Activated CD8-positive, alpha-beta T cell treated with anti-CD3 and anti-CD28 coated beads, Interleukin-2, amount 10 ng/mL, durations not matched to agents 7 days and 5 days (primary cell): ENCODE data around the gene INO80C. TPM values are rescaled to one million over a fixed set of nuclear protein-coding genes. Genes with fewer than 3 reads are reported as not detected.

Experiments
- ATAC-seq: fragments of 150-1000 bp; cut with Tn5 transposase; one replicate; pipeline ENCODE4 v1.10.0; 2021; ENCODE audit warnings: moderate library complexity
- CTCF ChIA-PET: fragments of 350-600 bp; sonication (Branson Sonifier 250); formaldehyde crosslinking; loops from one replicate; lab custom pipeline; 2021; ENCODE audit warnings: antibody characterized with exemption; lab: Charles Lee
- POLR2A ChIA-PET: fragments of 350-600 bp; sonication (Branson Sonifier 250); formaldehyde crosslinking; loops from one replicate; lab custom pipeline; 2021; ENCODE audit warnings: antibody characterized with exemption; lab: Charles Lee
- DNase-seq: peaks from one replicate; pipeline ENCODE4 v3.0.0-alpha.2; 2020
- H3K27ac Mint-ChIP-seq: one replicate; pipeline ENCODE4 v1.8.0; 2021; ENCODE audit warnings: mild to moderate bottlenecking, mixed read lengths
- H3K27me3 Mint-ChIP-seq: one replicate; pipeline ENCODE4 v1.8.0; 2021; ENCODE audit warnings: low read depth, mixed read lengths
- H3K36me3 Mint-ChIP-seq: one replicate; pipeline ENCODE4 v1.8.0; 2021; ENCODE audit warnings: low read depth, mixed read lengths
- H3K4me1 Mint-ChIP-seq: one replicate; pipeline ENCODE4 v1.8.0; 2021; ENCODE audit warnings: low read depth, mixed read lengths
- H3K4me3 Mint-ChIP-seq: one replicate; pipeline ENCODE4 v1.8.0; 2021; ENCODE audit warnings: mild to moderate bottlenecking, mixed read lengths
- H3K9me3 Mint-ChIP-seq: one replicate; pipeline ENCODE4 v1.8.0; 2022; ENCODE audit warnings: mixed read lengths; ENCODE audit not compliant: insufficient read depth
- total RNA-seq, 2 experiments: library from RNA; stranded (reverse); gene quantifications; one replicate each; pipeline ENCODE4 v1.2.3, GENCODE V29; 2021

INO80C gene
- total RNA-seq, 2 experiments from 2014 or later: 12.9 to 19.4 TPM

DNA sequence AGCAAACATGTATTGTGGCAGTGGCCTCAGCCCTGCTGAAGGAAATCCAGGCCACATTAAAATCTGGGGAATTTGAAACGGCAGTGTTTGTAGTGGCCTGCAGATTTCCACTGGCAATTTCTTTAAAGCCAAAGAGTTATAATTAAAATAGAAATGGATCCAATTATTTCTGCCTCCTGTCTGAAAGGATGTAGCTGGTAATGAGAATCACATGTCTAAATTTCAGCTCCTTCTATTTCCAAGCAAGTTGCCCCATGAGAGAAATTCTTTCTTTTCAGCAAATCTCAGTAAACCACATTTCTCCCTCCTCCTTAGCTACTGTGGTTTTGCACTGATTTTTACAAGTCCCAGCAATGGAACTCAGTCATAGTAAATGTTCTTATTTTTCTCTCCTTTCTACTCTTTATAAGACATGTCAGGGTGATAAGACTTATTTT lies 65.2 kb downstream of the INO80C start:
- POLR2A ChIA-PET: no interaction called here
- H3K27ac Mint-ChIP-seq: no peak overlapping the region

DNA sequence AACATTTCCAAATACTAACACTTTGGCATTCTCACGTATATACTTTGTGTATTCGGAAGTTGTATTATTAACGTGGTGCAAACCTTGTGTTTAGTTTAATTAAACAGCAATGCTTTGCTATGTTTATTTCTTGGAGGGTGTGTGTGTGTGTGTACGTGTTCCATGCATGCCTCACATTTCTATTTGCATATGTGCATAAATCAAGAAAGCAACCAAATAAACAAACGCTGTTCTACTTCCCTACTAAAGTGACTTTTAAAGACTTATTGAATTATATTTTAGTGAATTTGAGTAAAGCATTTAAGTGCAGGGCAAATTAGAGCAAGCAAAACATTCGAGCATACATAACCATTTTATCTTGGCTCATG lies 66.4 kb downstream of the INO80C start:
- Mint-ChIP-seq H3K36me3 (no peaks in the 10 kb centered on the region), H3K27me3 (peaks cover 6% of the 10 kb centered on the region), H3K4me3 (no peak overlapping the region), H3K4me1 (no peaks in the 10 kb centered on the region), H3K27ac (no peak overlapping the region), H3K9me3 (peaks cover 17% of the 10 kb centered on the region)
- DNase-seq (no peak), ATAC-seq (no peak)
- POLR2A ChIA-PET: no interaction called here
- CTCF ChIA-PET: no interaction called here

More for the DNA sequence above, 65.2 kb downstream of the INO80C start:
- no peaks in the 10 kb centered on the region for H3K4me1 Mint-ChIP-seq
- H3K27me3 Mint-ChIP-seq: peaks cover 6% of the 10 kb centered on the region
- ATAC-seq: no peak
- H3K36me3 Mint-ChIP-seq: no peaks in the 10 kb centered on the region
- CTCF ChIA-PET: interaction anchor here (0.7 kb wide), 1 partner anchor 703 kb away, joined by 3 read pairs; no protein-coding TSS in a partner anchor
- DNase-seq: no peak
- peaks cover 17% of the 10 kb centered on the region for H3K9me3 Mint-ChIP-seq
- no peak overlapping the region for H3K4me3 Mint-ChIP-seq

- peaks cover 15% of the 10 kb centered on the region for H3K9me3 Mint-ChIP-seq
- no peaks in the 10 kb centered on the region for H3K4me1 Mint-ChIP-seq
- no peak overlapping the region for H3K27ac Mint-ChIP-seq
- H3K36me3 Mint-ChIP-seq: no peaks in the 10 kb centered on the region
- ATAC-seq (no peak), DNase-seq (no peak)
- ChIA-PET CTCF (interaction anchor here (0.8 kb wide), 1 partner anchor 283 kb away, joined by 3 read pairs; no protein-coding TSS in a partner anchor), POLR2A (no interaction called here)
- peaks cover 6% of the 10 kb centered on the region for H3K27me3 Mint-ChIP-seq
- no peak overlapping the region for H3K4me3 Mint-ChIP-seq
These were observed 66.9 kb downstream of the INO80C start for GRCh38 chr18:35430721-35431373.

DNA sequence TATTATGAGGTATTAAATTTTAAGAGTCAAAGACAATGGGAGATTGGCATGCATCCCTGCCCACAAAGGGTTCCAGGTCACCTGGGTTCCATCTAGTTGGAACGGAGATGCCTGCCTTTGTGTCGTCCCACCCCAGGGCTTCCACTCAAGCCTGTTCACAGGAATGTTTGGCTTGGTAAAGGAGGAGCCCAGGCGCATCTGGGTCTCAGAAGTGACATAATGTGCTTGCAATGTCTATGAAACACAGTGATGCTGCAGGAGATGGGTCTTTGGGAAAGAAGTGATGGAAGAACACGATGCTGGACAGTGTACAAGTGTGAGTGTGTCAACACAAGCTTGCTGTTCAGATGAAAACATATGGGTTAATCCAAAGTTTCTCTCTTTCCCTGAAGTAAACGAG lies 71.0 kb downstream of the INO80C start:
- Mint-ChIP-seq H3K27ac (no peak overlapping the region), H3K9me3 (no peaks in the 10 kb centered on the region), H3K27me3 (no peaks in the 10 kb centered on the region), H3K4me3 (no peak overlapping the region), H3K4me1 (no peaks in the 10 kb centered on the region), H3K36me3 (no peaks in the 10 kb centered on the region)
- CTCF ChIA-PET: no interaction called here
- no peak for ATAC-seq
- POLR2A ChIA-PET: no interaction called here
- DNase-seq: no peak

DNA sequence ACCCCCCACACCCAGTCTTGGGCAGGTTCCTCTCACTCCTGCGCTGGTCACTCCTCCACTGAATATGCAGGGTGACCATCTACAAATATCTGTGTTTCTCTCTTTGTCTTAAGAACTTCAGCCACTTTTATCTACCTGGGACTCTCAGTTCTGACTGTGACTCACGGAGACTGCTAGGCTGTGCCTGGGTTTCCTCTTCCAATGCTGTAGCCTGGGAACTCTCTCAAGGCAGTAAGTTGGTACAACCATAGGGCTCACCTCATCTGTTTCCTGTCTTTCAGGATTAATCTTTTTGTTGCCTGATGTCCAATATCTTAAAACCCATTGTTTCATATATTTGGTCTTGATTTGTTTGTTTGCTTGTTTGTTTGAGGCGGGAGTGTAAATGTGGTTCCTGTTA lies 73.4 kb downstream of the INO80C start:
- no peak overlapping the region for H3K4me3 Mint-ChIP-seq
- CTCF ChIA-PET: no interaction called here
- H3K9me3 Mint-ChIP-seq: no peaks in the 10 kb centered on the region
- POLR2A ChIA-PET: no interaction called here
- DNase-seq (no peak), ATAC-seq (no peak)
- H3K36me3 Mint-ChIP-seq: no peaks in the 10 kb centered on the region
- H3K4me1 Mint-ChIP-seq: no peaks in the 10 kb centered on the region
- no peaks in the 10 kb centered on the region for H3K27me3 Mint-ChIP-seq
- H3K27ac Mint-ChIP-seq: no peak overlapping the region

DNA sequence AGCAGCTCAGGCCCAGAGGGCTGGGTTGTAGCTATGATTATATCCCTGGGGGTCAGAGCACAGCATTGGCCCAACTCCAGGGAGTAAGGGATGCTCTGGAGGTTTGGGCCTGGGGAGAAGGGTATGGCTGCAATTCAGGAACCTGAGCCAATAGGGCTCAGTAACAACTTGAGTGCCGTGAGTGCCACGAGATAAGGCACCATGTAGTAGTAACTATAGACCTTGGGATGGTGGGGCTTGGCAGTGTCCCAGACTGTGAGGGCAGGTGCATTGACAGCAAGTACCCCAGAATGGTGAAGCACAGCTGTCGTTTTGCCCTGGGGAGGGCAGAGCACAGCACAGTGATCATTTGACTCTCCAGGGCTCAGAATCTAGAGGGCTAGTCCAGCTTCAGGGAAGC lies 75.5 kb downstream of the INO80C start:
- H3K27ac Mint-ChIP-seq: no peak overlapping the region
- no peaks in the 10 kb centered on the region for H3K4me1 Mint-ChIP-seq
- ATAC-seq: no peak
- ChIA-PET CTCF (interaction anchor here (2.4 kb wide), 1 partner anchor 14 kb away, joined by 7 read pairs; no protein-coding TSS in a partner anchor), POLR2A (no interaction called here)
- no peak overlapping the region for H3K4me3 Mint-ChIP-seq
- no peaks in the 10 kb centered on the region for H3K27me3 Mint-ChIP-seq
- no peaks in the 10 kb centered on the region for H3K36me3 Mint-ChIP-seq
- H3K9me3 Mint-ChIP-seq: peaks cover 3% of the 10 kb centered on the region
- DNase-seq: no peak

- Mint-ChIP-seq H3K27ac (no peak overlapping the region), H3K4me3 (no peak overlapping the region), H3K36me3 (no peaks in the 10 kb centered on the region), H3K9me3 (peaks cover 6% of the 10 kb centered on the region), H3K27me3 (no peaks in the 10 kb centered on the region), H3K4me1 (peaks cover 11% of the 10 kb centered on the region)
- CTCF ChIA-PET: no interaction called here
- POLR2A ChIA-PET: no interaction called here
- DNase-seq (no peak), ATAC-seq (no peak)
These were observed 79.2 kb downstream of the INO80C start for GRCh38 chr18:35418610-35419009.

Other genes with a start within 250 kb of the INO80C start
- 10 to 100 TPM; 16.0 to 18.3 TPM for gene ZSCAN30, start 207.7 kb downstream of the INO80C start, total RNA-seq
- 10 to 100 TPM; 48.8 to 53.2 TPM for gene ZNF24, start 153.5 kb downstream of the INO80C start, total RNA-seq
- under 1 TPM; 0.32 to 0.60 TPM for gene ZNF396, start 120.6 kb downstream of the INO80C start, total RNA-seq
- gene GALNT1, start 83.8 kb upstream of the INO80C start, total RNA-seq: 10 to 100 TPM; 34.5 to 35.8 TPM